PC-3 (cell line): Measurements from ENCODE around the gene BZW1.

Source experiments
- CTCF ChIP-seq: fragments of 300-600 bp; sonication (generic); conservative IDR thresholded peaks from 2 replicates; pipeline ENCODE4 v1.5.1; 2017; ENCODE audit warnings: antibody characterized with exemption, low read depth, mild to moderate bottlenecking, low read length
- EZH2 ChIP-seq: fragments of 300-600 bp; sonication (generic); IDR thresholded peaks from one replicate; pipeline ENCODE4 v1.6.1; 2017; ENCODE audit warnings: antibody characterized with exemption, mild to moderate bottlenecking, low read length; ENCODE audit not compliant: unreplicated experiment
- EZH2phosphoT487 ChIP-seq: fragments of 300-600 bp; sonication (generic); IDR thresholded peaks from 2 replicates; pipeline ENCODE4 v1.6.1; 2018; ENCODE audit warnings: mild to moderate bottlenecking, antibody characterized with exemption, low read length, borderline replicate concordance

DNA sequence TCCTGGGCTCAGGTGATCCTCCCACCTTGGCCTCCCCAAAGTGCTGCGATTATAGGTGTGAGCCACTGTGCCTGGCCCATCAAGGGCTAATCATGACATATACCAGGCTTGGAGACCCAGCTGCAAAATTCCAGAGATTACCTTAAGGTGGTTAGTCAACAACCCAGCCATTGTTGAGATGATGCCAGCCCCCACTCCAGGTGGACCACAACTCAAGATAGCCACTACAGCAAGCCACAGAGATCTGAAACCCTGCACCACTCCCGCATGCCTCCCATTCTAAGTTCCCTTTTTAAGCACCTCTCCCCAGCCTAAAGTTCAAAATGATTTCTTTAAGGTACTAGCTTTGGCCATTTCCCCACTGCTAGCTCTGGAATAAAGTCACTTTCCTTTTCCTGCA, 57.3 kb downstream of the BZW1 start:
- TF ChIP-seq CTCF (no peak), EZH2phosphoT487 (no peak), EZH2 (no peak)
